ENCODE measurements around the gene SLC23A2. TPM values are rescaled to one million over a fixed set of nuclear protein-coding genes. Genes with fewer than 3 reads are reported as not detected.

The SLC23A2 gene
- total and polyA plus RNA-seq, 12 donors, result 51.0 to 294 (median 145) TPM

- intact Hi-C loops (cut with DNase I), result no loop called here
- Histone ChIP-seq H3K36me3 (replicated peaks in 1 of 2) (peaks cover 0 to 20% of the 10 kb centered on the region in 2 donors), H3K27me3 (no peaks in the 10 kb centered on the region), H3K4me3 (peak overlapping the region in 2 of 4 donors; percentile 14 to 42), H3K9me3 (replicated peaks in 1 of 3) (no peaks in the 10 kb centered on the region), H3K27ac (peak overlapping the region; percentile 71 to 93 (median 89)), H3K4me1 (replicated peaks in 1 of 2) (peaks cover 36 to 56% of the 10 kb centered on the region in 2 donors)
- TF ChIP-seq CTCF (IDR thresholded peaks at IDR 0.05) (no peak), POLR2A (IDR thresholded peaks at IDR 0.05) (peak in 1 of 2 donors; percentile 67)
- WGBS, 4 donors, result 11 to 24% (median 13%) methylated on average over 10 to 11 of the region's 11 CpGs
- peak; percentile 83 to 96 (median 95) for DNase-seq
Measured at GRCh38 chr20:4973330-4974097, 27.8 kb downstream of the SLC23A2 start.

DNA sequence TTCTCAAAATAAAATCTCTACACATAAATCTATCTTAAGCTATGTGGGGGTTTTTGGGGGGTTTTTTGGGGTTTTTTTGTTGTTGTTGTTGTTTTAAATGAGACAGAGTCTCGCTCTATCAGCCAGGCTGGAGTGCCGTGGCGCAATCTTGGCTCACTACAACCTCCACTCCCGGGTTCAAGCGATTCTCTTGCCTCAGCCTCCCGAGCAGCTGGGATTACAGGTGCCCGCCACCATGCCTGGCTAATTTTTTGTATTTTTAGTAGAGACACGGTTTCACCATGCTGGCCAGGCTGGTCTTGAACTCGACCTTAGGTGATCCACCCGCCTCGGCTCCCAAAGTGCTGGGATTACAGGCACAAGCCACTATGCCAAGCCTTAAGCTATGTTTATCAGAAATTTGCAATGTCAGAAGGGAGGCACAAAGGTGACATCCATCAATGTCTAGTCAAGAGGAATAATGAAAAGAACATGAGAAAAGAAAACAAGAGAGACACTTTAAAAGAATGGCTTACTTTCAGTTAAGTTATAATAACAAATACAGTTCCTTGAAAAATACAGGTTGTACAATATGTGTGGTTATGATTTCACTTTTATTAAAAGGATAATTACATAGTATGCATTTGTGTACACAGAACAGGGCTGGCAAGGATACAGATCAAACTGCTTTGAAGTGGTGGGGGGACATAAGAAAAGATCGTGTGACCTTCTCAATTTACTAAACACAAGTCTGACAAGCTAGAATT lies 28.6 kb downstream of the SLC23A2 start:
- peak in 5 of 7 donors; percentile 28 to 60 (median 47) for DNase-seq
- Histone ChIP-seq H3K4me1 (replicated peaks in 1 of 2) (peaks cover 28 to 54% of the 10 kb centered on the region in 2 donors), H3K9me3 (replicated peaks in 1 of 3) (no peaks in the 10 kb centered on the region), H3K27ac (peak overlapping the region; percentile 71 to 93 (median 89)), H3K4me3 (peak overlapping the region in 2 of 4 donors; percentile 14 to 42), H3K27me3 (no peaks in the 10 kb centered on the region), H3K36me3 (replicated peaks in 1 of 2) (peaks cover 0 to 29% of the 10 kb centered on the region in 2 donors)
- TF ChIP-seq POLR2A (IDR thresholded peaks at IDR 0.05), result no peak
- TF ChIP-seq CTCF (IDR thresholded peaks at IDR 0.05), result no peak
- 40 to 58% (median 43%) methylated on average over 12 of the region's 12 CpGs for WGBS, 4 donors
- intact Hi-C loops (cut with DNase I), result no loop called here

- DNase-seq, result peak in 4 of 7 donors; percentile 4 to 48 (median 16)
- TF ChIP-seq CTCF (IDR thresholded peaks at IDR 0.05), result no peak
- TF ChIP-seq POLR2A (IDR thresholded peaks at IDR 0.05), result no peak
- Histone ChIP-seq H3K9me3 (replicated peaks in 1 of 3) (no peaks in the 10 kb centered on the region), H3K36me3 (replicated peaks in 1 of 2) (peaks cover 0 to 31% of the 10 kb centered on the region in 2 donors), H3K4me1 (replicated peaks in 1 of 2) (peaks cover 27 to 59% of the 10 kb centered on the region in 2 donors), H3K4me3 (no peak overlapping the region), H3K27me3 (no peaks in the 10 kb centered on the region), H3K27ac (peak overlapping the region in 3 of 5 donors; percentile 62 to 90 (median 89))
- WGBS, 4 donors, result 92 to 100% (median 96%) methylated on average over 2 of the region's 2 CpGs
- intact Hi-C loops (cut with DNase I), result no loop called here
Measured at GRCh38 chr20:4971064-4971463, 30.2 kb downstream of the SLC23A2 start.
